Stimulated activated CD8-positive, alpha-beta memory T cell treated with anti-CD3 and anti-CD28 coated beads, Interleukin-12 subunit alpha, Interleukin-12 subunit beta, amount 100 ng/mL, for 1 hour (primary cell): ENCODE measurements around the gene NRK.
"Not testable (repeated sequence)": the region's sequence is repeated elsewhere in the genome, so short reads cannot be mapped to it uniquely, and the experiment has no call there.

Experiments
- DNase-seq: peaks from one replicate; pipeline ENCODE4 v3.0.0-alpha.2; 2020; ENCODE audit warnings: low read depth

Gene NRK

DNA sequence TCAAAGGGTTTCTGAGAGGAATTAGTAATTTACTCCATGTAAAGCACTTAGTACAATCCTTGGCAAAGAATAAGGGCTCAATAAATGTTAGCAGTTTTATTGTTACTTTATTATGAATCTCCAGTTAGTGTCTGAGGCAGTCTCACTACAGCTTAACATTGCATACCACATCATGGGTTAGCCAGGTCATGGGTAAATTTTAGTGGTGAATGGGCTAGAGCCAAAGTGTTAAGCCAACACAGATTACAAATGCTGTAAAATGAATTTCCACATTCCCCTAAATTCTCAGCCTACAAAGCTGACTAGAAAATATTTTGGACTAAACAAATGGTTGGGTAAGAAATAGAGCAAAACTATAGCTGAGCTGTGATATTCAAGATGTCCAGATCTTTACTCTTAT is 72.4 kb downstream of the NRK start:
- no peak for DNase-seq

DNA sequence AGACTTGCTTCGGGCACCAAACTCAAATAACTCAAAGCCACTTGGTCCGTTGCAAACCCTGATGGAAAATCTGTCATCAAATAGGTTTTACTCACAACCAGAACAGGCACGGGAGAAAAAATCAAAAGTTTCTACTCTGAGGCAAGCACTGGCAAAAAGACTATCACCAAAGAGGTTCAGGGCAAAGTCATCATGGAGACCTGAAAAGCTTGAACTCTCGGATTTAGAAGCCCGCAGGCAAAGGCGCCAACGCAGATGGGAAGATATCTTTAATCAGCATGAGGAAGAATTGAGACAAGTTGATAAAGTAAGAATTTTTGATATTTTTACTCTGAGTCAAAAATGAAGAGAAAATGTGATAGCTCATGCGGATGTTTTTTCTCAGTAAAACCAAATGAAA is 87.2 kb downstream of the NRK start:
- no peak for DNase-seq

DNA sequence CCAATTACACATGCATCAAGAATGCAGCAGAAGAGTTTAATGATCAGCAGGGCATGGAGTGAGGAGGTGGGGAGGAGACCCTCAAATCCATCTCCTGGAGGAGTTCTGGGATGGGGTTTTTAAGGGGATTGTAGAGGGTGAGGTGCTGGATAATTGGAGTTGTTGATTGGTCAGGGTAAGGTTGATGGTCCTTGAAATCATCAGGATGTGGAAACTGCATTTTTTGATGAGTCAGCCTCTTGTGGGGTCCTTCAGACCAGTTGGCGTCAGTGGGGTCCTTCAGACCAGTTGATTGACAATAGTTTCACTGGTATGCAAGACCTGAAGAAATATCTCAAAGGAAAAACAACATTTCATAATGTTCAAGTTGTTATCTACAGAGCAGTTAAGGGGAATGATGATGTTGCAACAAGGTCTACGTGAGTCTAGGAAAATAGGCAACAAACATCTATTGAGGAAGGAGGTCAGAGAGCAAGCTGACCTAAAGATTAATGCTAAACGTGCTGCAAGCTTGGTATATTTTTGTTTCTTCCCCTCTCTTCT is 88.3 kb downstream of the NRK start:
- no peak for DNase-seq

DNA sequence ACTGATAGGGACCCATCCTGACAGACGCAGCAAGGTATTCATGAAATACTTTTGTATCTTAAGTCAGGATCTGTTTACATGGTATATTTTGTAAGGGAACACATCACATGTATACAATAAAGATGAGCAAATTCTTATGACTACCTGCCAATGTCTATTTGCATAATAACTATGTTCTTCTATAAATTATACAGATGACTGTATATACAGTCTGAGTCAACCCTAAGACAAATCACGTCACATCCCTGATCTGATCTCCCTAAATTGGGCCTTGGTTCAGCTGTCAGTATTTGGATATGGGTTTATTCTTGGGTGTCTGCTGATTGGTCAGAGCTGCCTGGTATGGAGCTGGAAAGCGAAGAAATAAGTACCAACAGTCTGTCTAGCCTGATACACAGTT is 122.9 kb downstream of the NRK start:
- DNase-seq: no peak

DNA sequence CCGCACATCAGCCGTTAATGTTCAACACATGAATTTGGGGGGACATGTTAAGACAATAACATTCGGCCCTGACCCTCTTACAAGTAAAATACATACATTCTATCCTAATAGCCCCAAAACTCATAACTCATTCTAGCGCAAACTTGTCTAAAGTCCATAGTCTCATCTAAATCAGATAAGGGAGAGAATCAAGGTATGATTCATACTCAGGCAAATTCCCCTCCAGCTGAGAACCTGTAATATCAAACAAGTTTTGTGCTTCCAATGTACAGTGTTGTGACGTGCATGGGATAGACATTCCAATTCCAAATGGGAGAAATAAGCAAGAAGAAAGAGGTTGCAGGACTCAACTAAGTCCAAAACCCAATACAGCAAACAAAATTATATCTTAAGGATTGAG is 147.1 kb downstream of the NRK start:
- no peak for DNase-seq

DNA sequence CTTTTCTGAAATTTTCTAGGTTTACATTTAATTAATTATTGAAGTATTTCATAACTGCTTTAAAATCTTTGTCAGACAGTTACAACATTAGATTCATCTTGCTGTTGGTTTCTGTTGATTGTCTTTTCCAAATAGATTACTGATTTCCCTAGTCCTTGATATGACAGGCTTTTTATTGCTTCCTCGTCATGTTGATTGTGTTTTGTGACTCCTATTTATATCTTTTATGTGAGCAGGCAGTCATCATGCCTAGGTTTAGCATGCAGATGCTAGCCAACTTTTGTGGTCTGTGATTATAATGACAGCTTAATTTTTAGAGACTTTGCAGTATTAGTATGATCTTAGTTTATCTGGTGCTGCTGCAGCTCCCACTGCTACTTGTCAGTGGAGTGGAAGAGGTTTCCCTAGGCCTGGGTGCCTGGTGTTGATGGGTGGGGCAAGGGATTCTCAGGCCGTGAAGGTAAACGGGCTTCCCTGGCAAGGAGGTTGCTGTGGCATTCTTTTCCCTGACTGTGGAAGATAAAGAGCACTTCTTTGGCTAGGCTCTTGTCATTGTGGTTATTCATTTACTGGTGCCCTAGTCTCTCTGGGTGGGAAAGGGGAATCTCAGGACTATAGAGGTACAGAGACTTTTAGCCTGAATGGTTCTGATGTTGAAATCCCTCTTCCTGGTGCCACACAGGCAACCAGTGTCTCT is 150.5 kb downstream of the NRK start:
- DNase-seq: no peak

DNA sequence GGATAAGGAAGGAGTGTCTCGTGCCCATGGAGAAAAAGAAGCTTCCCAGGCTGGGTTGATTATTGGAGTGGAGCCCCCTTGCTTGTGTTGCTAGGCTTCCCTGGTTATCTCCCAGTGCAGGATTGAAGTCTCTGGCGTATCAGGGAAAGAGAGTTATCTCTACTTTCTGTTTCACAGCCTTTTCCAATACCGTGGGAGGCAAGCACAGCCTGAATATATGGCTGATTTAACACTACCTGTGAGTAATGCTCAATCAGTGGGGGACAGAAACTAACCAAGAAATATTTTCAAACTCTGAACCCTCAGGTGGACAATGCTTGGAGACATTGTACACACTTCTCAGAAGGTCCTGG is 151.0 kb downstream of the NRK start:
- no peak for DNase-seq

DNA sequence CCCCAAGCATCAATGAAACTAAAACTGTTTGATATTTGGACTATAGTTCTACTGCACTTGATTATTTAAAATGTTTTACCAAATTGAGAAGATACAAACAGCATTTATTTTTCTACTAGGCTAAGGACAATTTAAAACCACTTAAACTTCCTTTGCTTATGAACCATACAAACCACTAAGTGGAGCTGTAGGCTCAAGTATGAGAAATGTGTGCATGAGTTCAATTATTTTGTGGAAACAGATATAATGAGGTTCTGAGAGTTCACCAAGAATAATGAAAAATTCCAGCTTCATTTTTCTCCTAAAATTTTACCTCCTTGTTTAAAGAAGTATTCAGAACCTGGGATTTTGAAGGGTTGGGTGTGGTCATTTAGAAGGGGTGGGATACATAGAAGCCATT is 153.0 kb downstream of the NRK start:
- DNase-seq: no peak

DNA sequence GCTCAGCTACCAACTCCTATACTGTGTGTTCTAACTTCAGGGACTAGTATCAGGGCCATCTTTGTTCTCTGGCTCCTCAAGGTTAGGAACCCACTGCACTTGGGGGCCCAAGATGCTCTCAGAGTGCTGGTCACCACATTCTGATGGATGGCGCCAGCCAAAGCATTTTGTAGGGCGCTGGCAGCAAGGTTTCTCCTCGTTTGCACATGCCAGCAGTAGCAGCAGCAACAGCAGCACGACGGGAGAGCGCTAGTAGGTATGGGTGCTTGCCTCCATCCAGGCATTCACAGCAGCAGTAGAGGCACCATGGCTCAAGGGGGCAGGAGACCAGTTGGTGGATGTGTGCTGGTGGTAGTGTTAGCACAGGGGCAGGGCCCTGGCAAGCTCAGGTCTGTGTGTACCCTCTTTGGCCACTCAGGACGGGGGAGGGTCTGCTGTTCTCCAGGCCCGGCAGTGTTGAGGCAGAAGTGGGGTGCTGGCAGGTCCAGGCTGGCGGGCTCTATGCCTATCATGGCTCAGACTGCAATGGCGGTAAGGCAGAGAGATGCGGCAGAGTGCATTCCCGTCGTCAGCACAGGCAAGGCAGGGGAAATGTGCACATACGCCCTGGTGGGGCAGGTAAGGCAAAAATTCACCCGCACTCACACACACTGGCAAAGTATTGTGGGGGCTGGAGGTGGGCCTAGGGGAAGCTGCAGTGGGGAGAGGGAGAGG is 159.6 kb downstream of the NRK start:
- DNase-seq: no peak

DNA sequence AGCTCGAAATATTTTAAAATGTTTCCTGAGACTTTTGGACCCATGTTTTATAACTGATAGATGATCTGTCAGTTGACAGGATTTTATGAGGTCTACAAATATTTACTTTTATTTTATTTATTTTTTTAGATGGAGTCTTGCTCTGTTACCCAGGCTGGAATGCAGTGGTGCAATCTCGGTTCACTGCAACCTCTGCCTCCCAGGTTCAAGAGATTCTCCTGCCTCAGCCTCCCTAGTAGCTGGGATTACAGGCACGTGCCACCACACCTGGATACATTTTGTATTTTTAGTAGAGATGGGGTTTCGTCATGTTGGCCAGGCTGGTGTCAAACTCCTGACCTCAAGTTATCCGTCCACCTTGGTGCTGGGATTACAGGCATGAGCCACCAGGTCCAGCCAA is 166.1 kb downstream of the NRK start:
- DNase-seq: not testable (repeated sequence)

DNA sequence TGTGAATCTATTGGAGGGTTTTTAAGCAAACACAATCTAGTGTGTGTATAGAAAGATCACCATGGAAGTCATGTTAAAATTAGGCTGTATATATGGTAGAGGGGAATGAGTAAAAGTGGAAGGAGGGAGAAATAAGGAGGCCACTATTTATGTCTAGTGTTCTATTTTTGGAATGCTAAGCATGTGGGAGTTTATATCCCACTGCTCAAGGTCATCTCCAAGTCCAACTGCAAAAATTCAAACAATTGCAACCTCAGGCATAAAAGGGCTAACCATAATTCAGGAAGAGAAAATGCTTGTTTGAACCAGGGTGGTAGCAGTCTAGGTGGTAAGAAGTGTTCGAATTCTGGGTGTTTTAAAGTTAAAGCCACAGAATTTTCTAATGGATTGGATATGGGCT is 177.0 kb downstream of the NRK start:
- DNase-seq: no peak

DNA sequence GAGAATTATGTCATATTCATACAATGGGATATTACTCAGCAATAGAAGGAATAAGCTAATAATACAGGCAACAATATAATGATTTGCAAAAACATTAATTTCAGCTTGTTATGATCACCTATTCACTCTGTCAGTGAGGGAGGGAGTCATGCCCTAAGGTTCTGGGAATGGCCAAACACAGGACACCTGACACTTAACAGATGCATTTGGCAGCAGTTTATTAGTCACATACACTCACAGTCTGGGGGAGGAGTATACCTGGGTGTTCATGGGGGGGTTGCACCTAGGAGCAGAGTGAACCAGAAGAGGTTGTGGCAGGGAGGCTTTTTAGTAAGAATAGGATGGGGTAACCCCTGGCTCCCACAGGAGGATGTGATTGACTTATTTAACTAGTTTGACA is 177.9 kb downstream of the NRK start:
- no peak for DNase-seq

DNA sequence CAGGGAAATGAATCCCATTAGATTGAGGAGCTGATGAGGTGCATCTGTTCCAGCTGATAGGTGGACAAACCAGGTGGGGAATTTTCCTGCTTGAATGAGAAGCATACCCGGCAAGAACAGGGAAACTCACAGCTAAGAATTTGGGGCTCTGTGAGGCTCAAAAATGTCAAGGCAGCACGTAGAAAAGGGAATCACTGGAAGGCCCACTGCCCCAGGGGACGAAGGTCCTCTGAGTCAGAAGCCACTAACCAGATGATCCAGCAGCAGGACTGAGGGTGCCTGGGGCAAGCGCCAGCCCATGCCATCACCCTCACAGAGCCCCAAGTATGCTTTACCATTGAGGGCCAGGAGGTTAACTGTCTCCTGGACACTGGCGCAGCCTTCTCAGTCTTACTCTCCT is 178.3 kb downstream of the NRK start:
- not testable (repeated sequence) for DNase-seq

DNA sequence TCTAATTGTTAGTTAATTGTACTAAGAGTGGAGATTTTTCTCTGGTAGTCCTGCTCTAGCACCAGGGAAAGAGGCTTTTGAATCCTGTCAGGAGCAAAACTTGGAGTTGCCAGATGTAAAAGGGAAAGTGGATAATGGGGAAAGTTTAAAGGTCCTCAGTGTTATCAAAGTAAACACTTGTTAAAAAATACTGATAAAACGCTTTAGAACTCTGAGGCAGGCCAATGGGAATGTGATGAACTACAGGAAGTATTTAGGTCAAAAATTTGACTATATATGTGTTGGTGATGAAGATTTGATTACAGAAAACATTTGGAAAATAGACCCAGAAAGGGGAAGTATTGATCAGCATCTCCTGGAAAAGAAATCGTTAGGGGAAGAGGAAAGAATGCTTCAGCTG is 183.3 kb downstream of the NRK start:
- no peak for DNase-seq

DNA sequence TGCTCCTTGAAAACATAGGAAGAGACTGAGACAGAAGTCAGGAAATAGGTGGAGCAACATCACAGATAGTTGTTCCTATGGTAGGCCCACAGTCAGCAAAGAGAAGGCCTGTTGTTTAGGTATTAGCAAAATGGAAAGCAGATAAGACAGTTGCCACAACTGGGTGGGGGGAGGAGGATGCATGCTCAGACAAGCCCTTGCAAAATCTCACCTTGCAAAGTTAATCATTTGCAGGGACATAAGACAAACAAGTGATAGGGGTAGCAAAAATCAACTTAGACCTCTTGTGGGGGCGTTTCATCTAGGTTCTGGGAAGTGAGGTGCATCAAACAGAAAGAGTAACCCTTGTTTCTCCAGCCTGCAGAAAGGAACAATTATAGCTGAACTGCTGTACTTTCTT is 185.5 kb downstream of the NRK start:
- no peak for DNase-seq
